Thymus (tissue), 2 donors: ENCODE results near the gene BOLL. TPM values are rescaled to one million over a fixed set of nuclear protein-coding genes. Genes with fewer than 3 reads are reported as not detected.

Experiments used
- polyA plus RNA-seq: library from polyadenylated mRNA; stranded (reverse); fragments of 200-250 nt; gene quantifications from one replicate; pipeline ENCODE4 v1.2.3, GENCODE V29; 2013
- total RNA-seq: library from RNA; stranded (reverse); fragments of 120-200 nt; gene quantifications from one replicate; pipeline ENCODE4 v1.2.4, GENCODE V29; 2013
- donor health status: healthy.

Gene BOLL
- total and polyA plus RNA-seq, 2 donors, result 0.05 TPM; not detected in 1

Other genes starting within 250 kb of the BOLL start
- 1.4 TPM for gene RFTN2, start 109.7 kb downstream of the BOLL start, total RNA-seq
- 0.73 TPM for gene RFTN2, start 109.7 kb downstream of the BOLL start, polyA plus RNA-seq
- 4.9 TPM for gene MARS2, start 80.0 kb downstream of the BOLL start, total RNA-seq
- 3.3 TPM for gene MARS2, start 80.0 kb downstream of the BOLL start, polyA plus RNA-seq
- 16.5 TPM for gene PLCL1, start 19.3 kb upstream of the BOLL start, total RNA-seq
- 7.8 TPM for gene PLCL1, start 19.3 kb upstream of the BOLL start, polyA plus RNA-seq